Peyer's patch (tissue), 4 donors: ENCODE measurements around the gene TCF7L2.

Experiments
- POLR2A ChIP-seq, 2 donors: fragments of 450-650 bp; IDR thresholded peaks; one replicate each; pipeline ENCODE4 v1.5.1; 2017; ENCODE audit warnings: antibody characterized with exemption in 2 of 2, mild to moderate bottlenecking in 2 of 2, moderate library complexity in 2 of 2
- TF ChIP-seq, protein P1 (sequence below), 6 experiments: fragments of 450-650 bp in 4 of 6; fragments of 200-600 bp in 2 of 6; sonication (generic) in 1 of 6; IDR thresholded peaks; one replicate each; pipeline ENCODE4 v1.5.1; 2017 to 2019; ENCODE audit warnings: antibody characterized with exemption in 6 of 6, mild to moderate bottlenecking in 3 of 6, moderate library complexity in 1 of 6

DNA sequence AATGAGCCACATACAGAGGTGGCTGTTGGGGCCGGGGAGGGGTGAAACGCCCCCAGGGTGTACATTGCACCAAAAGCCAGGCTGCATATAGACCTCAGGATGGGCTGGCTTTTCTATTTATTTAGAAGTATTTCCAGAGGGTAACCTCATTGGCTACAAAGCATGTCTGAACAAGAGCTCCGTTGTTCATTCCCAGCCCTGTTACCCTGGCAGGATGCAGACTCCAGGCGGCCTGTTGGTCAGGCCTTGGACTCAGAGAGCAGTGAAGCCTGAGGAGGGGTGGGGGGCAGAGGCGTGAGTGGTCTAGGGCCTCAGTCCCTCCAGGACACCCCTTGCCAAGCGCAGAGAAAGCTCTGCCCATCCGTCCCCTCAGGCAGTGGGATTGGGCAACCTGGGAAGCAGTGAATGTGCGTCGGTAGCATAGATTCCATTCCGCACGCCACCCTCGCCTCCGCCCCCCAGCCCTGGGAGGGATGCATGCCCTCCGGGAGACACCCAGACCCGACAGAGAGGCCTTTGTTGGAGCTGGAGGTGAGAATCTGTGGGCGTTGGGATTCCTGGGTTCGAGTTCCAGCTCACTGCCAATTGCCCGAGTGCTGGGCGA lies 41.9 kb downstream of the TCF7L2 start:
- TF ChIP-seq, protein P1, sequence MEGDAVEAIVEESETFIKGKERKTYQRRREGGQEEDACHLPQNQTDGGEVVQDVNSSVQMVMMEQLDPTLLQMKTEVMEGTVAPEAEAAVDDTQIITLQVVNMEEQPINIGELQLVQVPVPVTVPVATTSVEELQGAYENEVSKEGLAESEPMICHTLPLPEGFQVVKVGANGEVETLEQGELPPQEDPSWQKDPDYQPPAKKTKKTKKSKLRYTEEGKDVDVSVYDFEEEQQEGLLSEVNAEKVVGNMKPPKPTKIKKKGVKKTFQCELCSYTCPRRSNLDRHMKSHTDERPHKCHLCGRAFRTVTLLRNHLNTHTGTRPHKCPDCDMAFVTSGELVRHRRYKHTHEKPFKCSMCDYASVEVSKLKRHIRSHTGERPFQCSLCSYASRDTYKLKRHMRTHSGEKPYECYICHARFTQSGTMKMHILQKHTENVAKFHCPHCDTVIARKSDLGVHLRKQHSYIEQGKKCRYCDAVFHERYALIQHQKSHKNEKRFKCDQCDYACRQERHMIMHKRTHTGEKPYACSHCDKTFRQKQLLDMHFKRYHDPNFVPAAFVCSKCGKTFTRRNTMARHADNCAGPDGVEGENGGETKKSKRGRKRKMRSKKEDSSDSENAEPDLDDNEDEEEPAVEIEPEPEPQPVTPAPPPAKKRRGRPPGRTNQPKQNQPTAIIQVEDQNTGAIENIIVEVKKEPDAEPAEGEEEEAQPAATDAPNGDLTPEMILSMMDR (IDR thresholded peaks at IDR 0.05) = no peak
- TF ChIP-seq POLR2A (IDR thresholded peaks at IDR 0.05) = no peak
